K562 (cell line): ENCODE results near the gene CABP4. TPM values are rescaled to one million over a fixed set of nuclear protein-coding genes. Genes with fewer than 3 reads are reported as not detected.

Experiments
- ARID2 ChIP-seq: fragments of 450-650 bp; IDR thresholded peaks from 2 replicates; pipeline ENCODE4 v1.6.1; 2017; ENCODE audit warnings: antibody characterized with exemption, mild to moderate bottlenecking
- BCOR ChIP-seq: fragments of 450-650 bp; IDR thresholded peaks from 2 replicates; pipeline ENCODE4 v1.6.1; 2016
- CXXC5 ChIP-seq: fragments of 250-450 bp; sonication (Bioruptor Pico); IDR thresholded peaks from 2 replicates; pipeline ENCODE4 v1.8.0; 2022; ENCODE audit warnings: inconsistent platforms, mild to moderate bottlenecking, moderate library complexity
- FOSL1 ChIP-seq: fragments of 200-800 bp; sonication (Bioruptor generic); conservative IDR thresholded peaks from 2 replicates; pipeline ENCODE4 v1.6.1; 2016; ENCODE audit warnings: missing genetic modification characterization, missing compliant biosample characterization
- KLF1 ChIP-seq: fragments of 450-650 bp; IDR thresholded peaks from 2 replicates; pipeline ENCODE4 v1.6.1; 2016; ENCODE audit warnings: missing genetic modification characterization, missing compliant biosample characterization
- LCOR ChIP-seq: sonication (generic); formaldehyde crosslinking; IDR thresholded peaks from 2 replicates; pipeline ENCODE4 v1.8.0; 2022; ENCODE audit warnings: mild to moderate bottlenecking, missing genetic modification reagents
- MCM2 ChIP-seq: fragments of 450-650 bp; IDR thresholded peaks from 2 replicates; pipeline ENCODE4 v1.6.1; 2017; ENCODE audit warnings: low read depth, mild to moderate bottlenecking
- NFATC3 ChIP-seq: fragments of 450-650 bp; IDR thresholded peaks from 2 replicates; pipeline ENCODE4 v1.6.1; 2017; ENCODE audit warnings: mild to moderate bottlenecking
- NFE2L1 ChIP-seq: fragments of 450-650 bp; IDR thresholded peaks from 2 replicates; pipeline ENCODE4 v1.6.1; 2016; ENCODE audit warnings: missing genetic modification characterization, low read depth, mild to moderate bottlenecking, missing compliant biosample characterization, moderate library complexity, borderline replicate concordance
- POLR3A ChIP-seq: IDR thresholded peaks from 2 replicates; pipeline ENCODE4 v1.6.1; 2011; ENCODE audit warnings: borderline replicate concordance, mild to moderate bottlenecking, moderate library complexity; ENCODE audit not compliant: insufficient read length, insufficient read depth; ENCODE audit errors: extremely low read depth
- RBM22 ChIP-seq: fragments of 200-400 bp; formaldehyde crosslinking; IDR thresholded peaks from 2 replicates; pipeline ENCODE4 v1.6.1; 2018; ENCODE audit warnings: low read length, low read depth; ENCODE audit not compliant: poor library complexity, severe bottlenecking
- RFX7 ChIP-seq: fragments of 250-450 bp; sonication (Bioruptor Pico); IDR thresholded peaks from 2 replicates; pipeline ENCODE4 v1.5.1; 2021; ENCODE audit warnings: mild to moderate bottlenecking
- TCF3 ChIP-seq: sonication (generic); formaldehyde crosslinking; IDR thresholded peaks from 2 replicates; pipeline ENCODE4 v1.4.0; 2020; ENCODE audit warnings: mild to moderate bottlenecking, missing genetic modification reagents
- TEAD1 ChIP-seq, 2 experiments: fragments of 450-650 bp in 1 of 2; sonication (generic) in 1 of 2; formaldehyde crosslinking; IDR thresholded peaks; 2 replicates each; pipeline versions ENCODE4 v1.4.0 to v1.8.0; 2020 to 2022; ENCODE audit warnings: mild to moderate bottlenecking in 2 of 2, missing genetic modification reagents in 1 of 2
- ZNF282 ChIP-seq: sonication (generic); formaldehyde crosslinking; IDR thresholded peaks from 2 replicates; pipeline ENCODE4 v1.8.1; 2023; ENCODE audit warnings: missing genetic modification reagents
- ZNF431 ChIP-seq: sonication (generic); formaldehyde crosslinking; IDR thresholded peaks from 2 replicates; pipeline ENCODE4 v1.8.0; 2022; ENCODE audit warnings: mild to moderate bottlenecking, missing genetic modification reagents
- polyA plus RNA-seq, 8 experiments: library from polyadenylated mRNA; depleted of rRNA in 4 of 8; stranded (reverse) in 5 of 8; unstranded in 3 of 8; fragments of >200 nt; fragmentation: Nextera tagmentation in 2 of 8; fragmentation: Illumina TruSeq in 1 of 8; extraction: Ambion mirVana in 2 of 8; extraction: Trizol in 1 of 8; gene quantifications; 2 replicates each; pipeline versions ENCODE4 v1.2.1 to v1.2.3, GENCODE V29; 2011 to 2014; ENCODE audit warnings: inconsistent platforms in 1 of 8, missing spikeins in 1 of 8
- total RNA-seq, 7 experiments: library from RNA; depleted of rRNA in 6 of 7; stranded (reverse); fragments of >200 nt in 6 of 7; fragmentation: Illumina TruSeq in 2 of 7; extraction: Trizol in 2 of 7; gene quantifications; 2 replicates each; pipeline versions ENCODE4 v1.2.1 to v1.2.3, GENCODE V29; 2011 to 2021; ENCODE audit warnings: low replicate concordance in 1 of 7
- TF ChIP-seq, protein P1 (sequence below): sonication (generic); IDR thresholded peaks from 2 replicates; pipeline ENCODE4 v1.6.1; 2016
- TF ChIP-seq, protein P2 (sequence below): fragments of 450-650 bp; formaldehyde crosslinking; IDR thresholded peaks from 2 replicates; pipeline ENCODE4 v1.4.0; 2020; ENCODE audit warnings: mild to moderate bottlenecking, moderate library complexity
- TF ChIP-seq, protein P3 (sequence below): fragments of 250-450 bp; sonication (Bioruptor Pico); IDR thresholded peaks from 2 replicates; pipeline ENCODE4 v1.5.0; 2021; ENCODE audit warnings: mild to moderate bottlenecking, borderline replicate concordance
- TF ChIP-seq, protein P4 (sequence below): sonication (generic); formaldehyde crosslinking; IDR thresholded peaks from 2 replicates; pipeline ENCODE4 v1.8.0; 2023; ENCODE audit warnings: mild to moderate bottlenecking, missing genetic modification reagents

Gene CABP4
- total and polyA plus RNA-seq, 9 of the 15 experiments (the other 6 are each of a cell fraction or from before 2014, with no cell fraction given), result 0.11 TPM; not detected in 8

DNA sequence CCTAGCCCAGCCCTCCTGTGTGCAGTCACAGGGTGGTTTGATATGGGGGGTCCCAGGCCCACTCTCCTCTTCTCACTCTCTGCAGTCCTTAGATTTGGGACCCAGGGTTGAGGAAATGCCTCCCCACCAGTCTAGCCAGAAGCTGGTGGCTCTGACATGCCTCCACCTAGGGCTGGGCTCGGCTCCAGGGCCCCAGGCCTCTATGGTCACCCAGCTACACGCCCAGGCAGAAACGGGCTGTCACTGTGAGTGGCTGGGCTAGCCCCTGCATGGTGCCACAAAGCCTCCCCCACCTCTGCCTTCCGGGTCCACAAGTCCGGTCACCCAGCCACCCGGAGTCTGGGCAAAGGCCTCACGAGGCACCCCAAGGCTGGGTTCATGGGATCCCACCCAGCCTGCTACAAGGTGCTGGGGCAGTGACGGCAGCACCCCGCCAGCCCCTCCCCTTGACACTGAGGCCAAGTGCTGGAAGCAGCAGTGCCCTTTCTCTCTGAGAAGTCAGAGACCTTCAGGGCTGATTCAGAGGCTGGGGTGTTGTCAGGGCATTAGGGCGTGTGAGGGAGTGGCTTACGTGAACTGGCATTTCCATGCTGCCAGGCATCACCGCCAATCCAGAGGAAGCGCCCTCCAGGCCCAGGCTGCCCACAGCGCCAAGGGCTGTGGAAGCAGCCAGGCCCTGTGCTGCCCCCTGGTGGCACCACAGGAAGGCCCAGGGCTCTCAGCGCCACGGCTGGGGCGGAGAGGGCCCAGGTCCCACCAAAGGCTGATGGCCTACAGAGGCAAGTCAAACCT is 50.6 kb downstream of the CABP4 start (continued):
- TF ChIP-seq, protein P1, sequence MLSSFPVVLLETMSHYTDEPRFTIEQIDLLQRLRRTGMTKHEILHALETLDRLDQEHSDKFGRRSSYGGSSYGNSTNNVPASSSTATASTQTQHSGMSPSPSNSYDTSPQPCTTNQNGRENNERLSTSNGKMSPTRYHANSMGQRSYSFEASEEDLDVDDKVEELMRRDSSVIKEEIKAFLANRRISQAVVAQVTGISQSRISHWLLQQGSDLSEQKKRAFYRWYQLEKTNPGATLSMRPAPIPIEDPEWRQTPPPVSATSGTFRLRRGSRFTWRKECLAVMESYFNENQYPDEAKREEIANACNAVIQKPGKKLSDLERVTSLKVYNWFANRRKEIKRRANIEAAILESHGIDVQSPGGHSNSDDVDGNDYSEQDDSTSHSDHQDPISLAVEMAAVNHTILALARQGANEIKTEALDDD, result no peak
- TF ChIP-seq, protein P2, sequence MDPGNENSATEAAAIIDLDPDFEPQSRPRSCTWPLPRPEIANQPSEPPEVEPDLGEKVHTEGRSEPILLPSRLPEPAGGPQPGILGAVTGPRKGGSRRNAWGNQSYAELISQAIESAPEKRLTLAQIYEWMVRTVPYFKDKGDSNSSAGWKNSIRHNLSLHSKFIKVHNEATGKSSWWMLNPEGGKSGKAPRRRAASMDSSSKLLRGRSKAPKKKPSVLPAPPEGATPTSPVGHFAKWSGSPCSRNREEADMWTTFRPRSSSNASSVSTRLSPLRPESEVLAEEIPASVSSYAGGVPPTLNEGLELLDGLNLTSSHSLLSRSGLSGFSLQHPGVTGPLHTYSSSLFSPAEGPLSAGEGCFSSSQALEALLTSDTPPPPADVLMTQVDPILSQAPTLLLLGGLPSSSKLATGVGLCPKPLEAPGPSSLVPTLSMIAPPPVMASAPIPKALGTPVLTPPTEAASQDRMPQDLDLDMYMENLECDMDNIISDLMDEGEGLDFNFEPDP, result no peak
- TF ChIP-seq POLR3A (no peak), TCF3 (CRISPR knock-in tag) (no peak), ZNF282 (0 out of 2 replicates have a peak, but pooled peaks have one; percentile 52), BCOR (0 out of 2 replicates have a peak, but pooled peaks have one; percentile 30), CXXC5 (CRISPR knock-in tag) (peak; percentile 35; the same call in 1 of the 2 replicates), KLF1 (tag) (no peak), TEAD1 (CRISPR knock-in tag; IDR thresholded peaks at IDR 0.05) (peak in 1 of 2 experiments; percentile 21; a peak in 2 of 4 replicates), NFATC3 (no peak), FOSL1 (tag) (no peak), ZNF431 (CRISPR knock-in tag) (no peak), RFX7 (CRISPR knock-in tag) (no peak), NFE2L1 (tag) (no peak), LCOR (CRISPR knock-in tag) (no peak), MCM2 (no peak), ARID2 (peak; percentile 22; the same call in 1 of the 2 replicates), RBM22 (peak; percentile 25)
- TF ChIP-seq, protein P3, sequence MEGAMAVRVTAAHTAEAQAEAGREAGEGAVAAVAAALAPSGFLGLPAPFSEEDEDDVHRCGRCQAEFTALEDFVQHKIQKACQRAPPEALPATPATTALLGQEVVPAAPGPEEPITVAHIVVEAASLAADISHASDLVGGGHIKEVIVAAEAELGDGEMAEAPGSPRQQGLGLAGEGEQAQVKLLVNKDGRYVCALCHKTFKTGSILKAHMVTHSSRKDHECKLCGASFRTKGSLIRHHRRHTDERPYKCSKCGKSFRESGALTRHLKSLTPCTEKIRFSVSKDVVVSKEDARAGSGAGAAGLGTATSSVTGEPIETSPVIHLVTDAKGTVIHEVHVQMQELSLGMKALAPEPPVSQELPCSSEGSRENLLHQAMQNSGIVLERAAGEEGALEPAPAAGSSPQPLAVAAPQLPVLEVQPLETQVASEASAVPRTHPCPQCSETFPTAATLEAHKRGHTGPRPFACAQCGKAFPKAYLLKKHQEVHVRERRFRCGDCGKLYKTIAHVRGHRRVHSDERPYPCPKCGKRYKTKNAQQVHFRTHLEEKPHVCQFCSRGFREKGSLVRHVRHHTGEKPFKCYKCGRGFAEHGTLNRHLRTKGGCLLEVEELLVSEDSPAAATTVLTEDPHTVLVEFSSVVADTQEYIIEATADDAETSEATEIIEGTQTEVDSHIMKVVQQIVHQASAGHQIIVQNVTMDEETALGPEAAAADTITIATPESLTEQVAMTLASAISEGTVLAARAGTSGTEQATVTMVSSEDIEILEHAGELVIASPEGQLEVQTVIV (CRISPR knock-in tag), result no peak
- TF ChIP-seq, protein P4, sequence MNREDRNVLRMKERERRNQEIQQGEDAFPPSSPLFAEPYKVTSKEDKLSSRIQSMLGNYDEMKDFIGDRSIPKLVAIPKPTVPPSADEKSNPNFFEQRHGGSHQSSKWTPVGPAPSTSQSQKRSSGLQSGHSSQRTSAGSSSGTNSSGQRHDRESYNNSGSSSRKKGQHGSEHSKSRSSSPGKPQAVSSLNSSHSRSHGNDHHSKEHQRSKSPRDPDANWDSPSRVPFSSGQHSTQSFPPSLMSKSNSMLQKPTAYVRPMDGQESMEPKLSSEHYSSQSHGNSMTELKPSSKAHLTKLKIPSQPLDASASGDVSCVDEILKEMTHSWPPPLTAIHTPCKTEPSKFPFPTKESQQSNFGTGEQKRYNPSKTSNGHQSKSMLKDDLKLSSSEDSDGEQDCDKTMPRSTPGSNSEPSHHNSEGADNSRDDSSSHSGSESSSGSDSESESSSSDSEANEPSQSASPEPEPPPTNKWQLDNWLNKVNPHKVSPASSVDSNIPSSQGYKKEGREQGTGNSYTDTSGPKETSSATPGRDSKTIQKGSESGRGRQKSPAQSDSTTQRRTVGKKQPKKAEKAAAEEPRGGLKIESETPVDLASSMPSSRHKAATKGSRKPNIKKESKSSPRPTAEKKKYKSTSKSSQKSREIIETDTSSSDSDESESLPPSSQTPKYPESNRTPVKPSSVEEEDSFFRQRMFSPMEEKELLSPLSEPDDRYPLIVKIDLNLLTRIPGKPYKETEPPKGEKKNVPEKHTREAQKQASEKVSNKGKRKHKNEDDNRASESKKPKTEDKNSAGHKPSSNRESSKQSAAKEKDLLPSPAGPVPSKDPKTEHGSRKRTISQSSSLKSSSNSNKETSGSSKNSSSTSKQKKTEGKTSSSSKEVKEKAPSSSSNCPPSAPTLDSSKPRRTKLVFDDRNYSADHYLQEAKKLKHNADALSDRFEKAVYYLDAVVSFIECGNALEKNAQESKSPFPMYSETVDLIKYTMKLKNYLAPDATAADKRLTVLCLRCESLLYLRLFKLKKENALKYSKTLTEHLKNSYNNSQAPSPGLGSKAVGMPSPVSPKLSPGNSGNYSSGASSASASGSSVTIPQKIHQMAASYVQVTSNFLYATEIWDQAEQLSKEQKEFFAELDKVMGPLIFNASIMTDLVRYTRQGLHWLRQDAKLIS (CRISPR knock-in tag), result no peak
